Astrocyte (in vitro differentiated cells and primary cell): ENCODE data around the gene TRIM63. TPM values are rescaled to one million over a fixed set of nuclear protein-coding genes. Genes with fewer than 3 reads are reported as not detected.

Experiments
- DNase-seq: peaks from one replicate; pipeline ENCODE4 v3.0.0-alpha.2; 2010; ENCODE audit warnings: low read depth
- FAIRE-seq: peaks from 2 replicates; lab custom pipeline; 2011; peaks lifted over from hg19 to GRCh38; lab: Jason Lieb, UNC
- H2AFZ ChIP-seq: 2 replicates; pipeline ENCODE4 v1.6.0; 2012; ENCODE audit warnings: low read depth, low read length, inconsistent platforms
- H3K27ac ChIP-seq: 2 replicates; pipeline ENCODE4 v1.5.1; 2011; ENCODE audit warnings: low read depth, low read length, inconsistent platforms
- H3K27me3 ChIP-seq: 2 replicates; pipeline ENCODE4 v1.6.0; 2011; ENCODE audit warnings: low read length, inconsistent platforms; ENCODE audit not compliant: insufficient read depth
- H3K36me3 ChIP-seq: 2 replicates; pipeline ENCODE4 v1.5.1; 2011; ENCODE audit warnings: low read length, inconsistent platforms; ENCODE audit not compliant: insufficient read depth
- H3K4me1 ChIP-seq: 2 replicates; pipeline ENCODE4 v1.5.1; 2011; ENCODE audit warnings: low read length, inconsistent platforms; ENCODE audit not compliant: insufficient read depth
- H3K4me2 ChIP-seq: 2 replicates; pipeline ENCODE4 v1.6.0; 2012; ENCODE audit warnings: low read length, inconsistent platforms
- H3K4me3 ChIP-seq: 2 replicates; pipeline ENCODE4 v1.5.1; 2011; ENCODE audit warnings: low read depth, mild to moderate bottlenecking, low read length, inconsistent platforms; ENCODE audit not compliant: insufficient read depth
- H3K79me2 ChIP-seq: 2 replicates; pipeline ENCODE4 v1.6.0; 2012; ENCODE audit warnings: mild to moderate bottlenecking, low read length, inconsistent platforms; ENCODE audit not compliant: insufficient read depth
- H3K9ac ChIP-seq: 2 replicates; pipeline ENCODE4 v1.6.0; 2012; ENCODE audit warnings: mild to moderate bottlenecking, low read length, inconsistent platforms
- H3K9me3 ChIP-seq: 2 replicates; pipeline ENCODE4 v1.5.1; 2012; ENCODE audit warnings: low read depth, mild to moderate bottlenecking, low read length, inconsistent platforms; ENCODE audit not compliant: insufficient read depth
- H4K20me1 ChIP-seq: 2 replicates; pipeline ENCODE4 v1.6.0; 2012; ENCODE audit warnings: low read length, inconsistent platforms; ENCODE audit not compliant: insufficient read depth
- H3K27ac Mint-ChIP-seq: one replicate; pipeline ENCODE4 v1.8.0; 2021; ENCODE audit warnings: mild to moderate bottlenecking, mixed read lengths; ENCODE audit not compliant: unreplicated experiment
- H3K27me3 Mint-ChIP-seq: one replicate; pipeline ENCODE4 v1.8.0; 2021; ENCODE audit warnings: low read depth, mixed read lengths; ENCODE audit not compliant: unreplicated experiment
- H3K36me3 Mint-ChIP-seq: one replicate; pipeline ENCODE4 v1.8.0; 2021; ENCODE audit warnings: low read depth, mixed read lengths; ENCODE audit not compliant: unreplicated experiment
- H3K4me1 Mint-ChIP-seq: one replicate; pipeline ENCODE4 v1.8.0; 2021; ENCODE audit warnings: low read depth, mixed read lengths; ENCODE audit not compliant: unreplicated experiment
- H3K4me3 Mint-ChIP-seq: one replicate; pipeline ENCODE4 v1.8.0; 2021; ENCODE audit warnings: mild to moderate bottlenecking, moderate library complexity, mixed read lengths; ENCODE audit not compliant: unreplicated experiment
- H3K9me3 Mint-ChIP-seq: one replicate; pipeline ENCODE4 v1.8.0; 2021; ENCODE audit warnings: mild to moderate bottlenecking, mixed read lengths; ENCODE audit not compliant: unreplicated experiment
- EZH2 ChIP-seq: IDR thresholded peaks from 2 replicates; pipeline ENCODE4 v1.6.1; 2012; ENCODE audit warnings: mild to moderate bottlenecking, low read length, inconsistent platforms; ENCODE audit not compliant: insufficient read depth
- total RNA-seq: library from RNA; stranded (reverse); gene quantifications from 2 replicates; pipeline ENCODE4 v1.2.1, GENCODE V29; 2021
- TF ChIP-seq, protein P1 (sequence below): IDR thresholded peaks from 2 replicates; pipeline ENCODE4 v1.5.1; 2011; ENCODE audit warnings: low read depth, mild to moderate bottlenecking, inconsistent platforms, low read length, moderate library complexity; ENCODE audit not compliant: insufficient read depth

TRIM63 gene
- total RNA-seq, 1 donor from 2014 or later: not detected

DNA sequence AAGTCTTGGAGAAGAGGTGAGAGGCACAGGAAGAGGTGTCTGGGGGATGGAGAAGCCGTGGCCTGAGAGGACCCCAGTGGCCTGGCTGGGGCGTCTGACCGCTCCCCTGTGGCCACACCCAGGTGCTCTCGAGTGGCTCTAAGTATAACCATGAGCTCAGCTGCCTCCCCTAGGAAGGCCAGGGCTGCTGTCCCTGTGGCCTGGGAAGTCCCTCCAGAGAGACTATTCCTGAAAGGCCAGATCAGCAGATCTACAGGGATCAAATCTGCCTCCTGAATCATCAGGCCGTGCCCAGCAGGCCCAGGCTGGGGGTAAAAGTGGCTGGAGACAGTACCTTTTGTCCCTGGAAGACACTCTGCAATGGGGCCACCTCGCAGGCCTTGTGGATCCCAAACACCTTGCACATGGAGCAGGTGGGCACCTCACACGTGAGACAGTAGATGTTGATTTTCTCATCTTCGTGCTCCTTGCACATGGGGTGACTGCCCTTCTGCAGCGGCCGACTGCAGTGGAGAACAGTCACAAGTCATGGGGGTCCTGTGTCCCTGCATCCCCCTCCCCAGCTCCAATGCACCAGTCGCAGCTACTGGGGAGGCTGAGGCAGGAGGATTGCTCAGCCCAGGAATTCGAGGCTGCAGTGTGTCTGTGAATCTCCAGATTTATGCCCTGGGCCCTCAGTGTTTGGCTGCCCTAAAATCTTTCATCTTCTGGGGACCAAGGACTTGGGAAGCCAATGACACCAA lies 6.4 kb downstream of the TRIM63 start:
- Histone ChIP-seq H3K4me2 (no peak overlapping the region), H3K27ac (no peak overlapping the region), H3K27me3 (peaks cover 44% of the 10 kb centered on the region), H3K4me1 (no peaks in the 10 kb centered on the region), H2AFZ (no peak overlapping the region), H4K20me1 (no peaks in the 10 kb centered on the region), H3K9me3 (no peaks in the 10 kb centered on the region), H3K4me3 (no peak overlapping the region), H3K79me2 (no peaks in the 10 kb centered on the region), H3K9ac (no peak overlapping the region), H3K36me3 (no peaks in the 10 kb centered on the region)
- no peak for DNase-seq
- peaks cover 4% of the 10 kb centered on the region for H3K9me3 Mint-ChIP-seq
- H3K4me3 Mint-ChIP-seq: no peak overlapping the region
- no peaks in the 10 kb centered on the region for H3K36me3 Mint-ChIP-seq
- FAIRE-seq: no peak
- no peaks in the 10 kb centered on the region for H3K4me1 Mint-ChIP-seq
- H3K27ac Mint-ChIP-seq: no peak overlapping the region
- TF ChIP-seq EZH2: no peak
- TF ChIP-seq, protein P1, sequence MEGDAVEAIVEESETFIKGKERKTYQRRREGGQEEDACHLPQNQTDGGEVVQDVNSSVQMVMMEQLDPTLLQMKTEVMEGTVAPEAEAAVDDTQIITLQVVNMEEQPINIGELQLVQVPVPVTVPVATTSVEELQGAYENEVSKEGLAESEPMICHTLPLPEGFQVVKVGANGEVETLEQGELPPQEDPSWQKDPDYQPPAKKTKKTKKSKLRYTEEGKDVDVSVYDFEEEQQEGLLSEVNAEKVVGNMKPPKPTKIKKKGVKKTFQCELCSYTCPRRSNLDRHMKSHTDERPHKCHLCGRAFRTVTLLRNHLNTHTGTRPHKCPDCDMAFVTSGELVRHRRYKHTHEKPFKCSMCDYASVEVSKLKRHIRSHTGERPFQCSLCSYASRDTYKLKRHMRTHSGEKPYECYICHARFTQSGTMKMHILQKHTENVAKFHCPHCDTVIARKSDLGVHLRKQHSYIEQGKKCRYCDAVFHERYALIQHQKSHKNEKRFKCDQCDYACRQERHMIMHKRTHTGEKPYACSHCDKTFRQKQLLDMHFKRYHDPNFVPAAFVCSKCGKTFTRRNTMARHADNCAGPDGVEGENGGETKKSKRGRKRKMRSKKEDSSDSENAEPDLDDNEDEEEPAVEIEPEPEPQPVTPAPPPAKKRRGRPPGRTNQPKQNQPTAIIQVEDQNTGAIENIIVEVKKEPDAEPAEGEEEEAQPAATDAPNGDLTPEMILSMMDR: no peak
- peaks cover 58% of the 10 kb centered on the region for H3K27me3 Mint-ChIP-seq

DNA sequence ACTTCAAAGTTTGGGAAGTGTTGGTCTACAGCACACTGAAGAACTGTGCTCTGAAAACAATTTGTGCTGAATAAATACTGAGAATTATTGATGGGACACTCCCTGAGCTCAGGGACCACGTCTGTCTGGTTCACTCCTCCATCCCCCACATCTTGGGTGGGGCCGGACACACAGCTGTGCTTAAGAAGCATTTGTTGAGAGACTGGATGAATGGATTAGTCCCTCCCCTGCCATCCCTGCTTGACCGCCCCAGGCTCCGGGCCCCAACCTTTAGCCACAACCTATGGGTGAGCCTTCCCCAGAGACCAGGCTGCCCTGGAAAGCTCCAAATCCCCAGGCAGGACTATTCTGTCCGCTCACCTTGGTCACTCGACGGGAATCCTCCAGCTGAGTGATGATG lies 7.5 kb downstream of the TRIM63 start:
- Mint-ChIP-seq H3K27me3 (peaks cover 54% of the 10 kb centered on the region), H3K4me1 (no peaks in the 10 kb centered on the region), H3K4me3 (no peak overlapping the region), H3K36me3 (no peaks in the 10 kb centered on the region), H3K27ac (no peak overlapping the region), H3K9me3 (peaks cover 4% of the 10 kb centered on the region)
- no peak for TF ChIP-seq EZH2
- TF ChIP-seq, protein P1: no peak
- Histone ChIP-seq H4K20me1 (no peaks in the 10 kb centered on the region), H3K9ac (no peak overlapping the region), H3K4me2 (no peak overlapping the region), H3K9me3 (no peaks in the 10 kb centered on the region), H3K4me1 (no peaks in the 10 kb centered on the region), H3K79me2 (no peaks in the 10 kb centered on the region), H3K27ac (no peak overlapping the region), H3K36me3 (no peaks in the 10 kb centered on the region), H3K4me3 (no peak overlapping the region), H3K27me3 (peaks cover 45% of the 10 kb centered on the region), H2AFZ (no peak overlapping the region)
- no peak for FAIRE-seq
- DNase-seq: no peak

DNA sequence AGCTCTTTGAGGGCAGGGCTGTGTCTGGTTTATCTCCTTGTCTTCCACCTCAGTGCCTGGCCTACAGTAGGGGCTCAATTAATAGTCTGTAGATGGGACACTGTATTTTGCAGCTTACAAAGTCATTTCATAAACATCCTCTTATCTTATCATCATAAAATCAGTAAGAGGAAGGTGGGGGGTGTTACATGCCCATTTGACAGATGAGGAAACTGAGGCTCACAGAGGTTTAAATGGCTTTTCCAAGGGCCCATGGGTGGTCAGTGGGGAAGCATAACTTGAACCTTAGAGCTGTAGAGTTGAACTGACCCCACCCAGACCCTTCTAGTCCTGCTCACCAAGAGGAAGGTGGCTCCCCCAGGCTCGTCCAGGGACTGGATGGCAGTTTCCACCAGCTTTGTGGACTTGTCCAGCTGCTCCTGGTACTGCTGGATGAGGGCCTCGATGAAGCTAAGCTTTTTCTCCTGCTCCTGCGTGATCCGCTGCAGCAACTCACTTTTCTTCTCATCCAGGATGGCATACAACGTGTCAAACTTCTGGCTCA lies 9.3 kb downstream of the TRIM63 start:
- Histone ChIP-seq H2AFZ (no peak overlapping the region), H3K4me2 (no peak overlapping the region), H3K9me3 (no peaks in the 10 kb centered on the region), H3K9ac (no peak overlapping the region), H3K27ac (no peak overlapping the region), H3K4me1 (no peaks in the 10 kb centered on the region), H3K79me2 (no peaks in the 10 kb centered on the region), H3K27me3 (peaks cover 54% of the 10 kb centered on the region), H4K20me1 (no peaks in the 10 kb centered on the region), H3K36me3 (no peaks in the 10 kb centered on the region), H3K4me3 (no peak overlapping the region)
- H3K9me3 Mint-ChIP-seq: peaks cover 4% of the 10 kb centered on the region
- DNase-seq: no peak
- H3K4me3 Mint-ChIP-seq: no peak overlapping the region
- no peak for FAIRE-seq
- TF ChIP-seq EZH2: no peak
- TF ChIP-seq, protein P1: no peak
- H3K27ac Mint-ChIP-seq: no peak overlapping the region
- H3K27me3 Mint-ChIP-seq: peaks cover 57% of the 10 kb centered on the region
- H3K4me1 Mint-ChIP-seq: no peaks in the 10 kb centered on the region
- no peaks in the 10 kb centered on the region for H3K36me3 Mint-ChIP-seq
